NT2/D1 (cell line): ENCODE measurements around the gene ZBTB20.

Source experiments
- DNase-seq: peaks from one replicate; pipeline ENCODE4 v3.0.0-alpha.2; 2011; ENCODE audit warnings: low read depth, low spot score
- H3K27me3 ChIP-seq: 2 replicates; pipeline ENCODE4 v1.6.0; 2011; ENCODE audit warnings: mild to moderate bottlenecking; ENCODE audit not compliant: insufficient read length, insufficient read depth
- H3K36me3 ChIP-seq: 2 replicates; pipeline ENCODE4 v1.6.1; 2011; ENCODE audit warnings: mild to moderate bottlenecking, low read length, mixed read lengths; ENCODE audit not compliant: insufficient read depth, insufficient read length
- H3K4me1 ChIP-seq: 2 replicates; pipeline ENCODE4 v1.5.1; 2011; ENCODE audit not compliant: insufficient read depth, insufficient read length
- H3K4me3 ChIP-seq: 2 replicates; pipeline ENCODE4 v1.5.1; 2011; ENCODE audit warnings: low read depth; ENCODE audit not compliant: insufficient read length
- H3K9ac ChIP-seq: 2 replicates; pipeline ENCODE4 v1.6.0; 2011; ENCODE audit warnings: low read depth; ENCODE audit not compliant: insufficient read length
- H3K9me3 ChIP-seq: 2 replicates; pipeline ENCODE4 v1.5.1; 2011; ENCODE audit warnings: mild to moderate bottlenecking, low read length; ENCODE audit not compliant: insufficient read depth
- SUZ12 ChIP-seq: IDR thresholded peaks from 2 replicates; pipeline ENCODE4 v1.6.1; 2011; ENCODE audit not compliant: insufficient read length, insufficient read depth; ENCODE audit errors: extremely low read depth
- YY1 ChIP-seq: IDR thresholded peaks from 2 replicates; pipeline ENCODE4 v1.6.1; 2011; ENCODE audit not compliant: insufficient read length, insufficient read depth
- ZNF274 ChIP-seq: IDR thresholded peaks from 2 replicates; pipeline ENCODE4 v1.6.1; 2011; ENCODE audit warnings: mild to moderate bottlenecking, low read depth, low read length

ZBTB20 gene

DNA sequence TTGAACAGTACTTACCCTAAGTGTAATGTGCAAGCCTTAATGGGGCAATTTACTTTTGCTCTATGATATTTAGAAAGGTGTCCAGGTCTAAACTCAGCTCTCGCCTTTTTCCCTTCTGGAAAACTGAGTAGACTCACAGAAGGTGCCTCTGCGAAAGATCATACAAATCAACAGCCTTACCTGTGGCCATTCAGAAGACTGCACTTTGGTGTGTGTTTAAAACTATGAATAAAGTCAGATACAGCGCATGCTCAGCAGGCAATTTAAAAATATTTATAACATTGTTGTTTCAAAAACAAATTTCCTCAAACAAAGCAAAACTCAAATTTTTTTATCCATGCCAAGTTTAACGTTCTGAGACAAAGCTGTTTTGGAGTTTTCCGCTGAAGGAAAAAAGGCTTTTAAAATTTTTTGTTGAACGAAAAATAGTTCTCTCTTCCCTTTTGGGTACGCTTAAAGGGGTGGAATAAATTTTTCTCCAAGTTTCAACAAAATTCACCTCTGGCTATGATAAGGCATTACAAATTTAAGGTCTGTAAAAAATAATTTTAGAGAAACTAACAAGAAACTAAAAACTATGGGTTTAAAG lies 697.0 kb downstream of the ZBTB20 start:
- Histone ChIP-seq H3K9ac (no peak overlapping the region), H3K4me1 (no peaks in the 10 kb centered on the region)
- DNase-seq, result no peak

DNA sequence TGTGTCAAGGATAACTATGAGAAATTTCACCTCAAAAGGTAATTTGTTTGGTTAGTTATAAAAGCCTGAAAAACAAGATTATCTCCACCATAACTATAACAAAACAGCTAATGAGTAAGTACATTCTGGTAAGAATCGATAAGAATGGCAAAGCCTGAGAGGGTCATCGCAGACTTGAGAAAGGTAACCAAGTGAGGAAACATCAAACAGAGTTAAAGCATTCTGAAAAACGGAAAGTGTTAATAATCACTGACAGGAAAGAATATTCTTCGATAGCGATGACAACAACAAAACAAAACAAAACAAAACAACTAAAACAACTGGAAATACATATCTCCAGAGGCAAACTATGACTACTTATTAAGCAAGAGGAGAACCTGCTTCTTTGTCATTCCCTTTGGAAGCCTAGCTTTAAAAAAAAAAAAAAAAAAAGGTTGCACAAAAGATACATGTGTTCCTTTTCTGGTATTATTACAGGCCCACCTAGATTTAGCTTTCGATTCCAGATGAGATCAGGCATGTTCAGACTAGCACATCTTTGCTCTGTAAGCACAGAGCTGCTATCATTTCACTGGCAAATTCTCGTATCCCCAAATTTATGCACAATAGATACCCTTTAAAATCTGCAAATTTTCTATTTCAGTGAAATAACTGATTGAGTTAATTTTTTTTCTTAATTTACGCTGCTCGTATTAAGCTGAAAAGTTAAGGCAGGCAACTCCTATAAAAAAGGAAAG lies 697.6 kb downstream of the ZBTB20 start:
- no peak overlapping the region for H3K9ac ChIP-seq
- no peaks in the 10 kb centered on the region for H3K27me3 ChIP-seq
- no peak for DNase-seq
- no peak for TF ChIP-seq ZNF274
- no peak for TF ChIP-seq SUZ12
- no peak for TF ChIP-seq YY1
- no peaks in the 10 kb centered on the region for H3K9me3 ChIP-seq
- H3K4me3 ChIP-seq, result no peak overlapping the region
- no peaks in the 10 kb centered on the region for H3K36me3 ChIP-seq
- H3K4me1 ChIP-seq, result no peaks in the 10 kb centered on the region

More for the DNA sequence above, 697.0 kb downstream of the ZBTB20 start:
- H3K27me3 ChIP-seq, result peaks cover 5% of the 10 kb centered on the region
- no peaks in the 10 kb centered on the region for H3K9me3 ChIP-seq
- H3K4me3 ChIP-seq, result no peak overlapping the region
- H3K36me3 ChIP-seq, result no peaks in the 10 kb centered on the region
- TF ChIP-seq YY1 (no peak), SUZ12 (no peak), ZNF274 (no peak)

DNA sequence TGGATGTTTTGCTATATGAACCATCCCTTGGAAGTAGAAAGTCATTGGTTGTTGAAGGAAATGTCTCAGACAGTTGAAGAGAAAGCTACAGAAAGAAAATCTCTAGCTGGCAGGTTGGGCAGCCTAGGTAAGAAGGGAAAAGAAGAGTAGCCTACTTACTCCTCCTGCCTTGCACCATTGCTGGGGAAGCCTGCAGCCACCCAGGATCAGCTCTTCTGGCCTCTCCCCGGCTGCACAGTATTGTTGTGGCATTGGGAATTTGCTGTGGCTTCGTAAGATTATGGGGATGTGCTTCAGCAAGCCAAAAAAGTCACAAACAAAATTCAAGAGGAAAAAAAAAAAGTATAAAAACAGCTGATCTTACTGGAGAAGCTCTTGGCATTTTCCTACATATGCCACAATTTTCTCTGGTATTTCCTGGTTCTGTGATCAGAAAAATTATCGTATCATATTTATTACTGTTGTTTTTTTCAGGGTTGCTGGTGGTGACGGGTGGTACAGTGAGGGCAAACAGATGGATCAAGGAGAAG lies 699.1 kb downstream of the ZBTB20 start:
- no peak for DNase-seq
- H3K9ac ChIP-seq, result no peak overlapping the region
- H3K4me1 ChIP-seq, result no peaks in the 10 kb centered on the region
- H3K9me3 ChIP-seq, result no peaks in the 10 kb centered on the region
- H3K27me3 ChIP-seq, result no peaks in the 10 kb centered on the region
- H3K36me3 ChIP-seq, result no peaks in the 10 kb centered on the region
- no peak overlapping the region for H3K4me3 ChIP-seq
- TF ChIP-seq ZNF274 (no peak), SUZ12 (no peak), YY1 (no peak)

DNA sequence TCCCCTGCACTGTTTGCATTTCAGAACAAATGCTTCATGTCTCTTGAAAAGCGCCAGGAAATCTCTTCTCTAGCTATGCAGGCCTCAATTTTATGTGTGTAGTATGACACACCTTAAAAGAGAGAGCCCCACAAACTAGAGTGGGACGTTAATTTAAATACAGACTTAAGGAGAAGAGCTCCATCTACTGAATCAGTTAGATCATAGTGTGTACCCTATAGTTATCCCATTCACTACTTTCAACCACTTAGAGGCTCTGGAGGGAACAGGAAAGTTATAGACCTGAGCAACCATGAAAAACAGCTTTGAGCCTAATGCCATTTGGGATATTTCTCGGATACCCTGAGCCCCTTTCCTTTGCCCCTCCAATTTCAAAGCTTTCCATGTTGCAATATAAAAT lies 699.5 kb downstream of the ZBTB20 start:
- Histone ChIP-seq H3K9me3 (no peaks in the 10 kb centered on the region), H3K4me3 (no peak overlapping the region), H3K36me3 (no peaks in the 10 kb centered on the region), H3K27me3 (no peaks in the 10 kb centered on the region), H3K9ac (no peak overlapping the region), H3K4me1 (no peaks in the 10 kb centered on the region)
- TF ChIP-seq SUZ12, result no peak
- no peak for TF ChIP-seq YY1
- no peak for TF ChIP-seq ZNF274
- no peak for DNase-seq

DNA sequence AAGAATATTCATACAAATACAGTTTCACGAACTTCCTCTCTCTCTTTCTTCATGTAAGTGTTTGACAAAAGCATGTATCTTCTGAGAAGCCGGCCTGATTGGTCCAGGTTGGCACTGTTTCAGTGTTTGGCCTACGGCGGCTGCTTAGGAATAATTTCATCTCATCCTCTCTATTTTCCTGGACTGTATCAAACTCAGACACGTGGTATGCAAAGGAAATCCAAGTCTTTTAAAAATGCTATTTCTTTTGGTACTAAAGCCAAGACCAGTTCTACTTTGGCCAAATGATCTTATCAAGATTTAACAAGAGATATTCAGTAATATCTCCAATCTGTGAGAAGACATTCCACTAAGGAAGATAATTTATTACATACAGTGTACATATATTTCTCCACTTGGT lies 700.5 kb downstream of the ZBTB20 start:
- no peak for TF ChIP-seq SUZ12
- no peak for TF ChIP-seq YY1
- no peak for TF ChIP-seq ZNF274
- no peak for DNase-seq
- no peaks in the 10 kb centered on the region for H3K27me3 ChIP-seq

DNA sequence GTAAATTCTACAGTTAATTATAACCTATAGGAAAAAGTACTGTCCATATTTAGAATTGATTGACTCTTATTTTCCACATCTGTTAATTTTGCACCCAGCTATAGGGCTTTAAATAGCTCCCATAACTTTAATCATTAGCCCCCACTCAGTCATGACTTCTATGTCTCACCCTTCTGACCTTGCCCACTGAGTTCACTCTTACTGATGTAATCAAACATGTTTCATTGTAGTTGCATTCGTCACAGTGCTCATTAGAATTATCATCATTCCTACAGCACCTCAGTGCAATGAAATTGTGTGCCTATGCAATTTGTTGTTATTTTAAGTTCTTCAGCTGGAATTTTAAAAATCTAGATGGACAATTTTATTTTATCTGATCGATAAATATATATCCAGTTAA lies 701.9 kb downstream of the ZBTB20 start:
- H3K36me3 ChIP-seq, result no peaks in the 10 kb centered on the region
- no peaks in the 10 kb centered on the region for H3K9me3 ChIP-seq
- H3K9ac ChIP-seq, result no peak overlapping the region
- H3K4me3 ChIP-seq, result no peak overlapping the region
- no peak for DNase-seq
- H3K4me1 ChIP-seq, result no peaks in the 10 kb centered on the region
- H3K27me3 ChIP-seq, result no peaks in the 10 kb centered on the region
- no peak for TF ChIP-seq ZNF274
- no peak for TF ChIP-seq SUZ12
- TF ChIP-seq YY1, result no peak

More for the DNA sequence above, 700.5 kb downstream of the ZBTB20 start:
- H3K9ac ChIP-seq, result no peak overlapping the region
- H3K36me3 ChIP-seq, result no peaks in the 10 kb centered on the region
- no peak overlapping the region for H3K4me3 ChIP-seq
- no peaks in the 10 kb centered on the region for H3K9me3 ChIP-seq
- no peaks in the 10 kb centered on the region for H3K4me1 ChIP-seq

DNA sequence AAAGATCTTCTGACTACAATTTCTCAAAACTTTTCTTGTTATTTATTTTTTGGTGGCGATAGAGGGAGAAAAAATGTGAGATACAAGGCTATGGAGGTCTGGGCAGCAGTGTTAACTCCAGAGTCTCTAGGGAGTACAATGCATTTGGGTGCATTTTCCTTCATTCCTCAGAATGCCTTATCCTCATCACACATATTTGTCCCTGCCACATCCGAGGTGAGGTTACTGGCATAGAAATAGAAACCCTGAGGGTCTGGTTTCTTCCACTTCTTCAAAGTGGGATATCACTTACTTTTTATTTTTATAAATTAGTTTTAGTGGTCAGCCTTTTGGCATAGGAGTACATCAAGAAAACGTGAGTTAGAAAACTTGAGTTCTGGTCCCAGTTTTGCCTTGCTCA lies 702.9 kb downstream of the ZBTB20 start:
- Histone ChIP-seq H3K27me3 (no peaks in the 10 kb centered on the region), H3K9me3 (no peaks in the 10 kb centered on the region), H3K36me3 (no peaks in the 10 kb centered on the region), H3K4me3 (no peak overlapping the region), H3K9ac (no peak overlapping the region), H3K4me1 (no peaks in the 10 kb centered on the region)
- no peak for DNase-seq
- TF ChIP-seq SUZ12, result no peak
- TF ChIP-seq YY1, result no peak
- TF ChIP-seq ZNF274, result no peak
